HG03521 (cell line): Measurements from ENCODE around the gene CACNA1A.

ENCODE experiments used
- ATAC-seq: cut with Tn5 transposase; IDR thresholded peaks from one replicate; pipeline ENCODE4 v1.9.1; 2021; ENCODE audit warnings: mild to moderate bottlenecking, moderate library complexity; ENCODE audit not compliant: unreplicated experiment

Gene CACNA1A

DNA sequence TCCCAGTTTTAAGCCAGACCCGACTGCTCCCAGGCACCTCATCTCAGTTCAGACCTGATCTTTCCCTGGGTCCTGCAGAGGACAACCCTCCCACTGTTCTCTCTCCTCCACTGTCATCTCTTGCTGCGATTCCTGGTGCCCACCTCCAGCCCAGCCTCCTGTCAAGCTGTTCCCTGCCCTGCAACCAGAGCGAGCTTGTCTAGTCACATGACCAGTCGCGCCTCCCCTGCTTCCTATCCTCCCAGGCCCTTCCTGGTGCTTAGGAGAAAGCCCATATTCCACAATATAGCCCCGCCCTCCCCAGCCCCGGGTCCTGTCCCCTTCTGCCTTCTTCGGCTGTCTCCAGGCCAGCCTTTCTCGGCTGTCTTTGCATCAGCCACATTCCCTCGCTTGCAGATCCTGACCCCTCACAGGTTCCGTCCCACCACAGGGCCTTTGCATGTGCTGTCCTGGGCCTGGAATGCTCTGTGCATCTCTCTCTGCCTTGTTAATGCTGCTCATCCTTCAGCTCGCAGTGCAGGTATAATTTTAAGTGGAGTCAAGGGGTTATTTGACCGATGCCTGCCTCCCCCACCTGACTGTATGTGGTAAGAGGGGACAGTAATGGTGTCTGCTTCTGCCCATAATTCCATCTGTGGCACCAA lies 267.3 kb downstream of the CACNA1A start:
- no peak for ATAC-seq

DNA sequence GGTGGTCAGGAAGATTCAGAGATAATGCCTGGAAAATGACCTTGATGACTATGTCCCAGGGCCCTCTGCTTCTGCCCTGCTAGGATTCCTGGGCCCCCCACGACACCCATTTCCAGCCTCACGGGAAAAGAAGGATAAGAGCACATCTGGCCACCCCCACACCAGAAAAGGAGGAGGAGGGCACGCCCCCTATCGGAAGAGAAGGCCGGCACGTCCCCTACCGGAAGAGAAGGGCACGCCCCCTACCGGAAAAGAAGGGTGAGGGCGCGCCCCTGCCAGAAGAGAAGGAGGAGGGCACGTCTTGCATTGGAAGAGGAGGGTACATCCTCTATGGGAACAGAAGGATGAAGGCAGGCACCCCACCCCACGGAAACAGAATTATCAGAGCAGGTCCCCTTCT lies 271.8 kb downstream of the CACNA1A start:
- ATAC-seq = no peak

DNA sequence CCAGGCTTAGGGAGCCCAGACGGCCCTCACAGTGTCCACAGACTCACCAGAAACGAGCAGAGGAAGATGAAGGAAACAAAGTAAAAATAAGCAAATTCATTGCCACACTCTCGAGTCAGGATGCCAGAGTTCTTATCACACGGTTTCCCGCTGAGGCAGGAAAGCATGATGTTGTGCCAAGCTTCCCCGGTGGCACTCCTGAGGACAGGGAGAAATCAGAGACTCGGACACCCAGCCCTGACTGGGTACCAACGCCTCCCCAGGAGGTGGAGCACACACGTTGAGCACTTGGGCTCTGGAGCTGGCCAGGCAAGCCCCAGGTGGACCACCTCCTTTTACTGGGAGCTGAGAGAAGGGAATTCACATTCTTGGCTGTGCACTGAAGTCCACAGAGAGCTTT lies 274.6 kb downstream of the CACNA1A start:
- ATAC-seq = no peak

DNA sequence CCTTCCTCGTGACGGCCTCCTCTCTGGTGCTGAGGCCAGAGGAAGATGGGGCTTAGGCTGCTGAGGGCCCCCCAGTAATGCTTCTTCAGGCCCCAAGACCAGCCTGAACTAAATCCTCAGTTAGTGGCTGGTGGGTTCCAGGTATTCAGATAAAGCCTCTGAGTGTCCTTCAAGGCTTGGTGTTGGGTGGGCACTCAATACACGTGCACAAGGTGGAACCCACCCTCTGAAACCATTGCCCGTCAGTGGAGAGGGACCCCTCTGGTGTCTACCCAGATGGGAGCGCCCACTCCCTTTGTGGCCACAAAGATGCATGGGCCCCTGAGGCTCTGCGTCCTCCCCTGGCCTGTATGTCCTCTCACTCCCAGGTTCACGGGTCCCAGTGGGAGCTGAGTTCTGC lies 277.0 kb downstream of the CACNA1A start:
- ATAC-seq = no peak

DNA sequence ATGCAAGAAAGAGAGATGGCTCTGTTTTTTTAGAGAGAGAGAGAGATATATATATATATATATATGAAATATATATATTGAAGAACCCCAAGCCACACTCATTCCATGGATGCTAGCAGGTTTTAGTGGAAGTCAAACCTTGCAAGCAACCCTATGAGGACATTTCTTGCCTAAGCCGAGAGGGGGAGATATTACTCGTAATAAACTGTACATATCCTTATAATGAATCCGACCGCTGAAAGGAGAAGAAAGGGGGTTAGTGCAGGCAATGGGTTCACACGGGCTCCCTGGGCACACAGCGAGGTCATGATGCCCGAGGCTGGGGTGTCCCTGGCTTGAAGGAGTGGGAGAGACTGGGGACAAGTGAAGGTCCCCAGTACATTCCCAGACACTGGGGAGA lies 277.7 kb downstream of the CACNA1A start:
- no peak for ATAC-seq

DNA sequence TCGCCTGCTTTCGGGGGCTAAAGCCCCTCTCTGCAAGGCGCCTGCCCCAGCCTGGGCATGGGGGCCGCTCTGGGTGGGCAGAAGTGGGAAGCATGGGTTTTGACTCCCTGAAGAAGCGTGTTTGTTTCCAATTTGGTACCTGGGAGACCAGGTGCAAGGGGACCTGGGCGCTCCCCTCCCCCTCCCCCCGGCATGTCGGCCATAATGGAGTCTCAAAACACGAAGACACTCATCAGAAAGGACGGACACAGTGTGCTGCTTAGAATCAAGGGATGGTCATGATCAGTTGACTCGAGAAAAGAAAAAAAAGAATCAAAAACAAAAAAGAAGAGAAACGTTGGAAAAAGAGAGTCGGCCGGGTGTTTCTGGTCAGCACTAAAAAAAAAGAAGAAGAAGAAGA lies 279.3 kb downstream of the CACNA1A start:
- no peak for ATAC-seq

DNA sequence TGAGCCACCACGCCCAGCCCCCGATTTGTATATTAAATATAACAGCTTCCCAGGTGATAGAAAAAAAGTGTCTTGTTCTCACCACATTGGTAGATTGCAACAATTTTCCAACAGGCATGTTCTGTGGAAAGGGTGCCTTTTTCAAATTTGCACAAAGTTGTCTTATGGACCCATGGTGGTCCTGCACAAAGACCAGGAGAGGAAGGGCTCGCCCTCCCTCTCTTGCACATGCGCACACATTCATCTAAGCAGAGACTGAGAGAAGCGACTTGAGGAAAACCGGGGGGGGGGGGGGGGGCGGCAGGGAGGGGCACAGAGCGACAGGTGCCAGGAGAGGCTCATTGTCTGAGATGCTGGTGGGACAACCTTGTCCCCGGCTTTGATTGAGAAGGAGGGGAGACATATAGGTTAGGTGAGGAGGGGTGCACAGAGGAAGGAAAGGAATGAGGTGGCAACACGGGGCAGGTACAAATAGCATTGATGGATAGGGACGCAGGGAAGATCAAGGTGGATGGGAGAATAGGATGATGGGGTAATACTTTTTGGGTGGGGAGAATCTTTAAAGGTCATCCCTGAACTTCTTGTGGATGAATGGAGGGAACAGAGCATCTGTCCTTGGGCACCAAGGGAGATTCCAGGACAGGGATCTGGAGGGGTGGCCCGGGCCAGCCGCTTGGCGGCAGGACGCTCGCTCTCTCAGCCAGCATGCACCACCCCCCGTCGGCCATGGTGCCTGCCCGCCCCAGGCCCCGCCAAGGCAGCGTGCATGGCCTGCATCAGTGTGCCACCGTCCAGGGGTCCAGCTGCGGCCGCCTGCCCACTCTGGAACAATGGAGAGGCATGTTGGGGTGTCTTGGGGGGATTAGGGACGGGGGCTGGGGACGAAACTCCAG lies 280.1 kb downstream of the CACNA1A start:
- no peak for ATAC-seq

DNA sequence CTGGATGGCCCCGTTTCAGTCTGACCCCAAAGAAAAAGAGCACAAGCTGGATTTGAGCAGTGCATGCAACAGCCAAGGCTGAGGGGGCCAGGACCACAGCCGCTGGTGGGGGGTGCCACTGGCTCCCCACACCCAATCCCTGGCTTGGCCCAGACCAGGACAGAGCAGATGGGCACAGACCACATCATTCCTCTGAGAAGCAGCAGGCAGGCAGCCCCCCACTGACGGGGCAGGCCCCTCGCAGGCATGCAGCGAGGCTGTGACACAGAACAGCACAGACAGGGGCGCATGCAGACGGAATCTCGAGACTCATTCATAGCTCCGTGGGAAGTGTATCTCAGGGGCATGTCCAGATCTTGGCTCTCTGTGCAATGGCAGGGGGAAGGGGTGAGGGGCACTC lies 281.2 kb downstream of the CACNA1A start:
- no peak for ATAC-seq

DNA sequence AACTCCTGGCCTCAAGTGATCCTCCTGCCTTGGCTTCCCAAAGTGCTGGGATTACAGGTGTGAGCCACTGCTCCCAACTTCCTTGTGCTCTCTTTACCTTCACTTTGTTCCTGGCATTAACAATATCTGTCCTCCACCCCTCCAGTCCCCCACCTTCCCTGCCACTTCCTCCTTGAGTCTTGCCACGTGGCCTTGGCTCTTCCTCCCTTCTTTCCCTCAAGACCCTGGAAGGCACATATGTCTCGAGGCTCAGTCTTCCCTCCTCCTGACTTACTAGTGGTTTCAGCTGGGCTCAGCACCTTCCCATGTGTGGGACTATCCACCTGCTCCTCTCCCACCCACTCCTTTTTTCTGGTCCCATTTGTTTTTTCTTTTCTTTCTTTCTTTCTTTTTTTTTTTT lies 285.4 kb downstream of the CACNA1A start:
- ATAC-seq = no peak

DNA sequence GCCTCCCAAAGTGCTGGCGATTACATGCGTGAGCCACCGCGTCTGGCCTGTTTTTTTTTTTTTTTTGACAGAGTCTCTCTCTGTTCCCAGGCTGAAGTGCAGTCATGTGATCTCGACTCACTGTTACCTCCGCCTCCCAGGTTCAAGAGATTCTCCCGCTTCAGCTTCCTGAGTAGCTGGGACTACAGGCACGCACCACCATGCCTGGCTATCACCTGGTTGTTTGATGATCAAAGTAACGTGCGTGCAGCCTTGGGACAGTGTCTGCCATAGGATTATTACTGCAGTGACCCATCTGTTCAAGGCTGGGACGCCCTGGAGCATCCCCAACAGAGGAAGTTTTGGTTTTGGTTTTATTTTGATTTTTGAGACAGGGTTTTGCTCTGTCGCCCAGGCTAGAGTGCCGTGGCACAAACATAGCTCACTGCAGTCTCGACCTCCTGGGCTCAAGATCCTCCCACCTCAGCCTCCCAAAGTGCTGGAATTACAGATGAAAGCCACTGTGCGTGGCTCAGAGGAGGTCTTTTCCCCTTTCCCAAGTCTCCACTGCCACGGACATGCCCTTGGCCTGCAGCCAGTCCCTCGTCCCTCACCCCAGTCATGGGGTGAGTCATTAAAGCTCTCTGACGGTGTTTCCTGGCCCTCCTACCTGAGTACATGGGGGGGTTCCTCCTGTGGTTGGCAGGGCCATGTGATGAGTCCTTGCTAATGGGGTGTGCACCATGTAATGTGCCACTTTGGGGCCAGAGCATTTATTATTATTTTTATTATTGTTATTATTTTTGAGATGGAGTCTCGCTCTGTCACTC lies 290.5 kb downstream of the CACNA1A start:
- ATAC-seq = no peak

DNA sequence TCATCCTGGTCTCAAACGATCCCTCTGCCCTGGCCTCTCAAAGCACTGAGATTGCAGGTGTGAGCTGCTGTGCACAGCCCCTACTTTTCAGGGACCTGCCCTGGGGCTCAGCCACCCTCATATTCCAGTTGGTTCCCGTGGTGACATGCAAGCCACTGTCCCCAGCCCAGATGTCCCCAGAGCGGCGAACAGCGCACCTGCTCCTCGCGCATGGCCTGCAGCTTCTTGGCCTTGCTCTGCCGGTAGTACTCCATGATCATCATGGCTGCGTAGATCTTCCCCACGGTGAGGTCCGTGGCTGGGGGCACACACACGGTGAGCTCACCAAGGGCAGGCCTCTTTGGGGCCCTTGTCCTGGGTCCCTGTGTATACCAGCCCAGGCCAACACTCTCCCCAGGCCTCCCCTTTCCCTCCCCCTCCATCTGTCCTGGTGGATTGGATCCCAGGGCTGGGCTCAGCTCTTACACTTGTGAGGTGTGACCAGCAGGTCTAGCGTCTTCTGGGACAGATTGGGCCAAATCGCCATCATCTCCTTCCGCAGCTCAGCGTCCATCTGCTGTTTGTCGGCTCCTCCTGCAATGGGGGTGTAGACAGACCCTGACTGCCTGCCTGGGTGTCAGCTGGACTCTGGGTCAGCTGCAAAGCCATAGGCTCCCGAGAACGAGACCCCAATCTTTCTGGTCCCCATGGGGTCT lies 292.1 kb downstream of the CACNA1A start:
- no peak for ATAC-seq

DNA sequence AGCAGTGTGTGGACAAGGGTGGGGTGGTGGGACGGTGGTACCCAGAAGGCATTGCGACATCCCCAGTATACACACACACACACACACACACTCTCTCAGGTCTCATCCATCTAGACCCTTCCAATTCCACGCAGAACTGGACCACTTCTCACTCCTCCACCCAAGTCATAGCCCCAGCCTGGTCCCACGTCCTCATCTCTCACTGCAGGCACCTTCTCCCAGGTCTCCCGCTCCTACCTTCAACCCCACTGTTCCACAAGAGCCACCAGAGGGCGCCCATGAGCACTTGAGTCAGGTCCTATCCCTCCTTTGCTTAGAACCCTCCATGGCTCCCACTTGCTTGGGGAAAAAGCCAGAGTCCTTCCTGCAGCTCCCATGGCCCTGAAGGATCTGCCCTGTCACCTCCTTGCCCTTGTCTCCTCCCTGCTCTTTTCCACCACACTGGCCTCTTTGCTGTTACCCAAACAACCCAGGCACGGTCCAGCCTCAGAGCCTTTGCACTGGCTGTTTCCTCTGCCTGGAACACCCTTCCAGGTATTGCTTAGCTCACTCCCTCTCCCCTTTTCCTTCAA lies 293.4 kb downstream of the CACNA1A start:
- no peak for ATAC-seq

DNA sequence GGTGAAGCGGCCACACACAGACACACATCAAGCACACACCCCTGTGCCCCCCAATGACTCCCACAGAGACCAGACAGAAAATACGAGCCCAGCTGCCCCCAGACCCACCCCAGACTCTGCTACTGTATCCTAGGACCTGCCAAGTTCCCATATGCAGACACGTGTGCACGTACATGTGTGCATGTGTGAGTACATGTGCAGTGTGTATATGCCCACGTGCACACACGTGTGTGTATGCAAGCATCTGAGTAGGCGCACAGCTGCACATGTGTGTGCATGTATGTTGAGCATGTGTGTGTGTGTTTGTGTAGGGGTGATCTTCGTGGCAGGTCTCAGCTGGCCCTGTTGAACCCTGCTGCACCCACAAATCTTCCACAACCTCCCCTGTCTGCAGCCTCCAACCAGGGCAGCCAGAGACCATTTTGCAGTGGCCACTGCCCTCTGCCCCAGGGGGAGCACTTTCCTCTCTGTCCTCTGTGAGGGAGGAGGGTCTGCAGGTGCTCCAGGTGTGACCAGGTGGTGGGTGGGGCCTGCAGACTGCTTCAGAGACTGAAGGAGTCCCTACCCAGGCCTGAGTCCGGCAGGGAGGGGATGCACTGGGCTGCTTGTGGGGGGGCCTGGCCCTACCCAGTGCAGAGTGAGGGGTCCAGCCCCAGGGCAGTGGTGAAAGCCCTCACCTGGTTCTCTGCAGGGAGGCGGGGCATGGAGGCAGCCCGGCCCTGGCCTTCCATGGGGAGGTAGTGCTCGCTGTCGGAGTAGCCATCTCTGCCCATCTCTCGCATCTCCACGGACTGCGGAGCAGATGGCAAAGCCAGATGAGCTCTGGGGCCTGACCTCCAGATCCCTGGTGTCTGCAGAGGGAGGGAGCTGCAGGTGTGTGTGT lies 294.6 kb downstream of the CACNA1A start:
- ATAC-seq = no peak

DNA sequence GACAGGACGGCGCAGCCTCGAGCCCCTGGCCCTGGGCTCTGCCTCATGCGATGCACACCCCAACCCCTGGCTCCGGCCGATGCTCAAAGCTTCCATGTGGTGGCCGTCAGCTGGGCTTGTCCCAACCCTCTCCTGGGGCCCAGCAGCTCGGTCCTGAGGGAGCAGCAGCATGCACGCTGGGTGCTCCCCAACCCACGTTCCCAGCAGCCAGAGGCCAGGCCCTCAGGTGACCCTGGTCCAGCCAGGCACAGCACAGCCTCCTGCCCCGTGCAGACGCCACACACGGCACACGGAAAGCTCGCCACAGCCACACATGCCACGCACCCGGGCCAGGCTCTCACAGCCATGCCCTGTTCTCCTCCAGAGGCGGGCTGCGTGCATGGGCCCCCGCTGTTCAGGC lies 295.3 kb downstream of the CACNA1A start:
- ATAC-seq = no peak

DNA sequence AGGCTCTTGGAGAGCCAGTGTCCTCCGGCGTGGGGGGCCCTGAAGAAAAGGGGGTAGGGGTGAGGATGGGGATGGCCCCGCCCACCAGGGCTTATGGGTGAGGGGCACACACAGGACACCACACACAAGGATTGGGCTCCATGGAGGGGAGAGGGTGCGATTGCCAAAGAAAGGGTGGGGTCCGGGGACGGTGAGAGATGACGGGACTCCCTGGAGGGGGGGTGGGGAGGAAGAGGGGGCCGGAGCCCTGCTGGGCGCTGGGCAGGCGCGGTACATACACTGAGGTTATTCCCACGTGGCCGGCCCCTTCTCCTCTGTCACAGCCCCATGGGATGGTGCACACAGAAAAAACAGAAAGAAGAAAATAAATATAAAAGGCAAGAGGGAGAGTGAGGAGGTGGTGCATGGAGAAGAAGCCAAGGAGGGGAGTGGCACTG lies 295.9 kb downstream of the CACNA1A start:
- no peak for ATAC-seq

DNA sequence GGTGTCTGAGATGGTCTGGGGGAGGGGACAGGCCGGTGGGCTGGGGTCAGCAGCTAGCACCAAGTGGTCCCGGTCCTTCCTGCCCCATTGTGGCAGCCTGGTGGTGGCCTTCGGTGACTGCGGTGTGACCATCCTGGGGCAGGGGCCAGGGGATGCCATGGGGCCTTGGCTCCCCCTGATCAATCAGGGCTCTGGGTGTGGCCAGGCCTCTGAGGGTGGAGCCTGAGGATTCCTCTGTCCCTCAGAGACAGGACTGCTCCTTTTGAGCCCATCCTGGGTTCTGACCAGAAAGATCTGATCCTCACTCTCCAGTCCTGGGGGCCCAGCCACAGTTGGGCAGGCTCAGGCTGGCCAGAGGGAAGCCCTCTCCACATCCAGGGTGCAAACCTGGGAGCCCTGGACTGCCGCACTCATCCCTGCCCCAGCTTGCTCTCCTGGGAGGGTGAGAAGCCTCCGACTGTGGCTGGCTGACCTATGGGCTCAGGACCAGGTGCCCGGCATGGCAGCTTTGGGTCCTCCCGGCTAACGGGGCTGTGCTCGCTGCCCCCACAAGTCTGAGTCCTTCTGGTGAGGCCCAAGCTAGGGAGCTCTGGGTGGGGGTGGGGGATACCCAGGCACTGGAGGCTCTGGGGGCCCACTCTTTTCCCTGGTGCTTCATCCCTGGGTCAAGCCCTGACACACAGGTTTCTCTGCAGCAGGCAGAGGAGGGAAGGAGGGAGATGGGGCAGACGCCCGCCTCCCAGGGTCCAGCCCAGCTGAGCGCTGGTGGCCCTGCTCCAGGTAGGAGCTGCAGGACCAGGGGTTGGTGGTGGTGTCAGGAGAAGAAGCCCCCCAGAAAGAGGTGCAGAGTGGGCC lies 296.6 kb downstream of the CACNA1A start:
- no peak for ATAC-seq

DNA sequence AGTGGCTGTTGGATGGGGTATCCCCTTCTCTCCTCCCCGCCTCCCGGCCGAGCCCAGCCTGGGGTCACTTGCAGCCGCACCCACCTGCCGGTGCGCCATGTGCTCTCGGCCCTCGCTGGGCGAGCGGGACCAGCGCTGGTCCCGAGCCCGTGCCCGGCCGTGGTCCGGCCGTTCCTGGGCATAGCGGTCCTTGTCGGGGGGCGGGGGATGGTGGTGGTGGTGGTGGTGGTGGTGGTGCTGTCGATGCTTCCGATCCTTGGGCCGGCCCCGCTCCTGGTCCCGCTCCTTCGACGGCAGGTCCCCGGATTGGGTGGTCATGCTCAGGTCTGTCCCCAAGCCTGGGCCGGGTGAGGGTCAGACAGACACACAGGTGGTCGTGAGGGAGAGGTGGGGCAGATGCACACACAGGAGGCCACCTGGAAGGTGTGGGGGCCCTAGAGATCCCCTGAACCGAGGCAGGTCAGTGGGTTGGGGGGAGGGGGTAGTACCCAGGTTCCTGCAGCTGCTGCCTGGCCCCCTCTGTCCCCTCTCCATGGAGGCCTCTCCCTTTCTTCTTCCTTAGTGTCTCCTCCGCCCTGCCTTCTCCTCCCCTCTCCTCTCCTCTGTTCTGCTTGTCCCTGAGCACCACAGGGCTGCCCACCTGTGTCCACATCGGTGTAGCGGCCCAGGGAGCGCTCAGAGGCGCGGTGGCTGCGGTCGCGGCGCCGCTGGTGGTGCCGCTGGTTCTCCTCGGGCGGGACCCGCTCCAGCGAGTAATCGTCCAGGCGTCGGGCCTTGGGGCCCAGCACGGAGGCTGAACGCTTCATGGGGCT lies 297.4 kb downstream of the CACNA1A start:
- ATAC-seq = peak; percentile 19
